Memory B cell (primary cell): ENCODE measurements around the gene RSRC1.

Experiments used
- ATAC-seq: fragments of 150-1000 bp; cut with Tn5 transposase; 2 replicates; pipeline ENCODE4 v1.10.0; 2021; ENCODE audit warnings: low read depth, mild to moderate bottlenecking, moderate library complexity
- DNase-seq, 2 donors: peaks; one replicate each; pipeline ENCODE4 v3.0.0; 2022; ENCODE audit warnings: low spot score in 2 of 2
- H3K27ac Mint-ChIP-seq: one replicate; pipeline ENCODE4 v1.8.0; 2022; ENCODE audit warnings: mild to moderate bottlenecking, moderate library complexity, mixed read lengths
- H3K27me3 Mint-ChIP-seq: one replicate; pipeline ENCODE4 v1.8.0; 2022; ENCODE audit warnings: mixed read lengths
- H3K36me3 Mint-ChIP-seq: one replicate; pipeline ENCODE4 v1.8.0; 2022; ENCODE audit warnings: mild to moderate bottlenecking, mixed read lengths
- H3K4me1 Mint-ChIP-seq: one replicate; pipeline ENCODE4 v1.8.0; 2022; ENCODE audit warnings: mixed read lengths
- H3K4me3 Mint-ChIP-seq: one replicate; pipeline ENCODE4 v1.8.0; 2022; ENCODE audit warnings: mild to moderate bottlenecking, moderate library complexity, mixed read lengths
- H3K9me3 Mint-ChIP-seq: one replicate; pipeline ENCODE4 v1.8.0; 2022; ENCODE audit warnings: mixed read lengths

Gene RSRC1

DNA sequence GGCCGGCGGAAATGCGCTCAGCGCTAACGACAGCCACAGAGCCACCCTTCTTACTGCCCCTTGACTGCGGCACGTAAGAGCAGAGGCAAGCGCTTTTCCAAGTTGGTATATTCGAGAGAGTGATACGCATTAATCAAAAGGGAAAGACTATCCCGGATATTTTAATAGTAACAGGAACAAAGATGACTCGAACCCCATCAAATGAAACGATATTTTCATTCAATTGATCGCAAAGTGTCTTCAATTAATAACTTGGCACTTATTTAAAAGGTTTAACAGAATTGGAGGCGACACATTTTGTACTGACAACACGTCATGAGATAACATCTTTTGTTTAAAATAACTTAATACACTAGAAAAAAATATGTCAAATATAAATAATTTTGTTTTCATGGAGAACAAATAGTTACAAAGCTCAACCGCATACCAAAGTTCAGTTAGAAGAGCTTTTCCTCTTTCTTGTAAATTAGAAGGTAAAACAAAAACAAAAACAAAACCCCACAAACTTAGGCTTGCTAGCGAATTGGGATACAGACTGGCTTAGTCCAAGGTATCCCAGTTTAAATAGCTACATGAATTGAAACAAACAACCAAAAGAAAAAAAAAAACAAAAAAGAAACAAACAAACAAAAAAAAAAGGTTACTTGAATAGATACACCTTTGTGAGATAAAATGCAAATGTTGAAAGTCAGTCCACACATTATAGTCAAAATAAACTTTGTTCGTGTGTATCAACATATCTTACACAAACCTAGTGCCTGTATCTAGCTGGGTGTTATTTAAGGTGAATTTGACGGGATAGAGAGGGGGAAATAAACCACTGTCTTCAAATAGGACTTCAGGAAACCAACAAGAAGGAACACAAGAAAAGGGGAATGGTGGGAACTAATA lies 13.8 kb upstream of the RSRC1 start:
- ATAC-seq (no peak), DNase-seq (no peak)
- Mint-ChIP-seq H3K36me3 (no peaks in the 10 kb centered on the region), H3K27me3 (peaks cover 15% of the 10 kb centered on the region), H3K4me3 (no peak overlapping the region), H3K9me3 (peaks cover 1% of the 10 kb centered on the region), H3K27ac (peak overlapping the region; percentile 74), H3K4me1 (peaks cover 12% of the 10 kb centered on the region)

DNA sequence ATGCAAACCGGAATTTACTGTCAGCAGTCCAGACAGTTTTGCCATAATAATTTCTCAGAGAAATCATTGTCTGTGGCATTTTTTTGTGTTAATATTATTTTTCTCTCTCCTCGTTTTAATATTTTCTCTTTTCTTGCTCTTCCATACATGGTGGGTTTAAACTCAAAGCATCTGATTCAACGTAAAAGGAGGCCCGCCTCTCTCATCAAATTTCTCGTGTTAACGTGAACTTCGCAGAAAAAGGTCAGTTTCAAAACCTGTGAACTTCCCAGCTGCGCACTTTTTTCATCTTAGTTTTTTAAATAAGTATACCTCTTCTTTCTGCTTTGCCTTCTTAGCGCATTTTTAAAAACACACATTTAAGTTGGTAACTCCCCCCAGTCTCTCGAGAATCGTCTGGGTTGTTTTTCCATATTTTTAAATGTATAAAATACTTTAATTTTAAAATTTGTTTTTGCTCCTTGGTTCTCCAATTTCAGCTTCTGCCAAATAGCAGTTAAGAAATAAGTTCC lies 12.8 kb upstream of the RSRC1 start:
- ATAC-seq, result peak; percentile 5
- Mint-ChIP-seq H3K4me3 (peak overlapping the region; percentile 94), H3K36me3 (no peaks in the 10 kb centered on the region), H3K27ac (peak overlapping the region; percentile 22), H3K27me3 (peaks cover 15% of the 10 kb centered on the region), H3K9me3 (peaks cover 1% of the 10 kb centered on the region), H3K4me1 (peaks cover 12% of the 10 kb centered on the region)
- no peak for DNase-seq

DNA sequence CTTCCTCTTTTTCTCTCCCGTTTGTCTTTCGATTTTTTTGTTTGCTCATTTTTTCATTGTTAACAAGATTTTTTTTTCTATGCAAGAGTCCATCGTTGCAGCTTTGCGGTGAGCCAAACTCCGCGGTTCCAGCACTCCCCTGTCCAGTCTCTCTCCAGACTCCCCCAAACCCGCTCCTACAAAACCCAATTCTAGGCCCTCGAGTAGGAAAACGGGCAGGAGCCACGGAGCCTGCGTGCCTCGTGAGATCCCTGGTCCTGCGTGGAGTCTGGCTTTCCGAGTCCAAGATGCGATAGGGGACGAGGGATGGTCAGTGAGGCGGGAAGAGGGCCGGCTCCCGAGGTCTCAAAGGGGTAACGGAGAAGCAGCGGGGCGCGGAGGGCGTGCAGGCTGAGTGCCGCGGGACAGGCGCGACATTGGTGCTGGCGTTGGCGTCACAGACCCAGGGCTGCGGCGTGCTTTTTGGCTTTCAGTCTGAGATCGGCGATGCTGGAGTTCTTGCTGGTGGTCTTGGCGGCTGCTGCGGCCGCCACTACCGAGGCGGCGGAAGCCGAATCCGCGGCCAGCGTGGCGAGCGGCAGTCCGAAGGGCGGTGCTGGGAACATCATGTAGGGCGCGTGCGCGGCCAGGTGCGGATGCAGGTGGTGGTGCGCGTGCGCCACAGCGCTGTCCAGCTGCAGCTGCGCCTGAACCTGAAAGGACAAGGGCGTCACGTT lies 12.1 kb upstream of the RSRC1 start:
- Mint-ChIP-seq H3K4me3 (peak overlapping the region; percentile 94), H3K9me3 (peaks cover 2% of the 10 kb centered on the region), H3K27ac (peak overlapping the region; percentile 22), H3K4me1 (peaks cover 12% of the 10 kb centered on the region), H3K27me3 (peaks cover 20% of the 10 kb centered on the region), H3K36me3 (peaks cover 3% of the 10 kb centered on the region)
- DNase-seq (peak; percentile 77 to 83), ATAC-seq (peak; percentile 94)

DNA sequence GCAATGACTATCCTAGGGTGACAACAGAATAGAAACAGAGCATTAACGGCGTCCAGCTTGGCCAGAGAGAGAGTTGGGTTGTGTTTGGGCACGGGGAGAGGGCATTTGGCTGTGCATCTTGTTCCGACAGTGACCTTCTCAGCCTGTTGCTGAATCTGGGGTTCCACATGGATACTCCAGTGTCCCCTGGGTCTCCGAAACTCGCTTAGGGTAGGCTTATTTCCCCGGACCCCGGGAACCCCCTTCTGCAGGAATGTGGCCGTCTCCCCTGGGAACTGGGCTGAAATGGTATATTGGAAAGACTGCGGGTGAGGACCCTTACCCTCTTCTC lies 11.6 kb upstream of the RSRC1 start:
- ATAC-seq (no peak), DNase-seq (no peak)
- Mint-ChIP-seq H3K9me3 (peaks cover 6% of the 10 kb centered on the region), H3K27me3 (peaks cover 24% of the 10 kb centered on the region), H3K36me3 (peaks cover 3% of the 10 kb centered on the region), H3K4me3 (peak overlapping the region; percentile 94), H3K4me1 (peaks cover 12% of the 10 kb centered on the region), H3K27ac (peak overlapping the region; percentile 22)

DNA sequence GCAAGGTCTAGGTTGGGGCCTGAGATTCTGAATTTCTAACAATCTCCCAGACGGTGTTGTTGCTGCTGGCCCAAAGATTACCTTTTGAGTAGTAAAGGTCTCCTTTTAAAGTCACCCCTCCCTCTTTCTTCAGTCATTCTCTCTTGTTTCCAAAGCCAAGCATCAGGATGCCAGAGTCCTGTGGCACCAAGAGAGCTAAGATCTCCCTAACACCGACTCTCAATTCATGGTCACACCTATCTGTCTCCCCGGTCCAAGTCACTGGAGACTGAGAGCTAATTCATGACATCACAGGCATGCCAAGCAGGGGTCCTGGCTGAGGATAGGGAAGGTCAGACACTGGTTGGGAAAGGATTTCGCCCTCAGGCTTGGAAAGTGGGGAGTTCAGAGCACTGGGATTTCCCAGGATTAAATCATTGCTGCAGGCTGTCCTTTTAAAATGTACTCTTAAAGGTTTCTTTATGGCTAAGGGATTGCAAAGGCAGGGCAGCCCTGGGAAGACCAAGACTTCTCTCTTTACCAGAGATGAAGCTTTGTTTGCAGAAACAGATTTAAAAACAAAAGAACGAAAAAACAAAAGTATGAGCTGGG lies 11.0 kb upstream of the RSRC1 start:
- peaks cover 28% of the 10 kb centered on the region for H3K27me3 Mint-ChIP-seq
- H3K4me1 Mint-ChIP-seq, result peaks cover 12% of the 10 kb centered on the region
- DNase-seq (no peak), ATAC-seq (no peak)
- H3K27ac Mint-ChIP-seq, result no peak overlapping the region
- H3K4me3 Mint-ChIP-seq, result no peak overlapping the region
- peaks cover 6% of the 10 kb centered on the region for H3K36me3 Mint-ChIP-seq
- peaks cover 6% of the 10 kb centered on the region for H3K9me3 Mint-ChIP-seq

DNA sequence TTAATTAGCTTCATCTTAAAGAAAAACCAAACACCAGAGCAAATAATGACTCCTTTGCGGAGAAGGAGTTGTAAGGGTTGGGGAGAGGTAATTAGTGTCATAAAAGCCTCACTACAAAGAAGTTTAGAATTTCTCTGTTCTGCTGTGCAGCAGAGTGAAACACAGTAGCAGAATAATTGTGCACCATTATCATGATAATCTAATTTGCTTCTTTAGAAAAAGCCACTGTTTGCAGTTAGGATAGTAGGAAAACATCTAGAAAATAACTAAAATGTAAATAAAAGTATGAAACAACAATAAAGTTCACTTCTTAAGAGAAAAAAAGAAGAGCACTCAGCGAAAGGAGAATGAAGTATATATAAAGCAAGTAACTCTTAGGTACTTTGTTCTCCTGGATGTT lies 9.2 kb upstream of the RSRC1 start:
- Mint-ChIP-seq H3K36me3 (peaks cover 6% of the 10 kb centered on the region), H3K4me1 (peaks cover 12% of the 10 kb centered on the region), H3K27me3 (peaks cover 26% of the 10 kb centered on the region), H3K9me3 (peaks cover 5% of the 10 kb centered on the region), H3K27ac (no peak overlapping the region), H3K4me3 (no peak overlapping the region)
- DNase-seq, result no peak
- no peak for ATAC-seq

DNA sequence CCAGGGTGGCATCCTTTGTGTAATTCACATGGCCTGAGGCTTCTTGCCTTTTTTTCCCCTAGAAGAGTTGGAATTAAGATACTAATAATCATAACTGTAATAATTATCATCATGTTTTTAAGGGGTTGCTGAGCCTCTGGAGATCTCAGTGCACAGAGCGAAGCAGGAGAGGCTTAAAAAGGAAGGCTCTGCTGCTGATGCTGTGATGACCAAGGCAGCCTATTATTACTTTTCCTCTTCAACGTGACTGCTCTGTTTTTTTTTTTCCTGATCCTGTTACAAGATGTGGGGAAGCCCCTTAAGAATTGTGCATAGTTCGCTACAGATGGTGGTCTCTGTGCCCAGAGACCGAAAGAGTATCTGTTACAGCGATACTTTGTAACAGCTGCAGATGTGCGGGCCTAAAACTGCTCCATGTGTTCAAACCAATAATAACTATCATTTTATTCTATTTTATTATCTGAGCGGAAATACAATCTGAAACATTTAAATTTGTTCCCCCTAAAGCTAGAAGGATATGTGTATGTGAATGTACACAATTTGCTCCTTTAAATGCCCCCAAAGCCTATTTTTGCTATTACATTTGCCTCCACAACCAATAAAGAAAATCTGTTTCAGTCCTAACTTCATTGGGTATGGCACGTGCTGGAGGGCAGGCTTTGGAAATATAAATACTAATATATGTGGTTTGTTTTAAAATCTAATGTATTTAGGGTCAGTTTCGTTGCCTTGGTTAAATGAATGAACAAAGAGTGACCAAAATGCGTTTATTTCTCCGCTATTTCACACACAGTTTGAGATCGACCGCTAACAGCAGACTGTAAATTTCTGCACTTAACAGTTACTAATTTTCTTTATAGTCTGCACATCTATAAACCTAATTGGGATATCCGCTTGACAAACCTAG lies 8.3 kb upstream of the RSRC1 start:
- Mint-ChIP-seq H3K27ac (no peak overlapping the region), H3K9me3 (peaks cover 10% of the 10 kb centered on the region), H3K36me3 (peaks cover 11% of the 10 kb centered on the region), H3K4me1 (peaks cover 17% of the 10 kb centered on the region), H3K4me3 (no peak overlapping the region), H3K27me3 (peaks cover 28% of the 10 kb centered on the region)
- ATAC-seq (no peak), DNase-seq (no peak)

DNA sequence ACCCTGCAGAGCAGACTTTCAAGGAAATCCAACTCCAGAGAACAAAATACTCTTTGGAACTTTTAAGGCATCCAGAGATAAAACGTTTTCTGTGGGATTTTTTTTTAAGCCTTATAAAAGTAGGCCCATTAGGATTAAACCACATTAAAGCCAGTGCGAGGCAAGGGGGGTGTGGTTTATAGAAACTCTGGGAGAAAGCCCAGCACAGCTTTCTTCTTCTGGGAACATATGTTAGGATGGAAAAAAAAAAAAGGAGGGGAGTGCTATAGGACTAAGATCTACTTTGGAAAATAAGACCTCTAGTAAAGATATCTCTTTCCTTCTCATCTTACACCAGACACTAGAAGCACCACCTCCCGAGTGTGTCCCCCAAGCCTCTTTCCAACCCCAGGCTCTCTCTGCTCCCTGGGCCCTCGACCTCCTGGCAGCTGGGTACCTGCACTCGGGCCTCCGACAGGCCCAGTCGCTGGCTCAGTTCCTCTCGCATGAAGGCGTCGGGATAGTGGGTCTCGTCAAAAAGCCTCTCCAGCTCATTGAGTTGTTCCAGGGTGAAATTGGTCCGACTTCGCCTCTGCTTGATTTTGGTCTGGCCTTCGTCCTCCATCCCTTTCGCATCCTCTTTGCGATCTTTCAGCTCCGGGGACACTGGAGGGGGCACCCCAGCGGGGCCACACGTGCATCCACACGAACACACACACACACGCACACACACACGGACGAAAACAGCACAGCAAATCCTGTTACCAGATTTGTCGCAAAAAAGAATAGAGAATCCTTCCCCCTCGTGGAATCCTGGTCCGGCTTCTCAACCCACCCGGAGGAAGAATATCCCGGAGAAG lies 7.4 kb upstream of the RSRC1 start:
- Mint-ChIP-seq H3K4me3 (no peak overlapping the region), H3K36me3 (peaks cover 11% of the 10 kb centered on the region), H3K9me3 (peaks cover 14% of the 10 kb centered on the region), H3K27me3 (peaks cover 32% of the 10 kb centered on the region), H3K4me1 (peaks cover 21% of the 10 kb centered on the region), H3K27ac (peak overlapping the region; percentile 83)
- no peak for DNase-seq
- no peak for ATAC-seq

DNA sequence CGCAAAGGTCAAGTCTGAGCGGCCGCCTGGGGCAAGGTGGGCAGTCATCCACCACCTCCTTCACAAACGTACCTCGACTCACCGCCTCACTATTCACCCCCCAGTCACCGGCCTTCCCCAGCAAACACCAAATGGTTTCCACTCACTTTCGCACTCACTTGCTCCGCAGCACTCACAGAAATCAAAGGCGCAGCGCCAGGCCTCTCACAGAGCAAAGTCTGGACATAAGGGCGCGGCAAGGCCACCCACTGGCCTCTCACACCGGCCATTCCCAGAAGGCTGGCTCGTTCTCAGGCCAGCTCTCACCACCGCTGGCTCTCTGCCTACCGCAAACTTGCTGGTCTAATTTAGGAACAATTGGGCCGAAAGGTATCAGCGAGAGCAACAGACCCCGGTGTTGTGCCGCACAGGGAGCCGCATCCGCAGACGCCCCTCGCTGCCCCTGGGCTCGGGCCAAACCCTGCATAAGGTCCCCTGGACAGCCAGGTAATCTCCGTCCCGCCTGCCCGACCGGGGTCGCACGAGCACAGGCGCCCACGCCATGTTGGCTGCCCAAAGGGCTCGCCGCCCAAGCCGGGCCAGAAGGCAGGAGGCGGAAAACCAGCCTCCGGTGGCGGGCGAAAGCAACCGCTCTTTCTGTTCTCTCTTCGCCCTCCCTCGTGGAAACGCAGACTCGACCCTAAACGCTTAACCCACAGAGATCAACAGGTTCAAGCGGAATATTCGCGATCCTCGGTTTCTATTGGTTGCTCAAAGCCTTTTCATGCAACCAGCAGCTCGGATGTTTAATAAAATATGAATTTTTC lies 6.6 kb upstream of the RSRC1 start:
- peaks cover 11% of the 10 kb centered on the region for H3K36me3 Mint-ChIP-seq
- peak overlapping the region; percentile 83 for H3K27ac Mint-ChIP-seq
- DNase-seq (peak in 1 of 2 donors; percentile 10), ATAC-seq (no peak)
- no peak overlapping the region for H3K4me3 Mint-ChIP-seq
- peaks cover 32% of the 10 kb centered on the region for H3K27me3 Mint-ChIP-seq
- peaks cover 14% of the 10 kb centered on the region for H3K9me3 Mint-ChIP-seq
- peaks cover 15% of the 10 kb centered on the region for H3K4me1 Mint-ChIP-seq

DNA sequence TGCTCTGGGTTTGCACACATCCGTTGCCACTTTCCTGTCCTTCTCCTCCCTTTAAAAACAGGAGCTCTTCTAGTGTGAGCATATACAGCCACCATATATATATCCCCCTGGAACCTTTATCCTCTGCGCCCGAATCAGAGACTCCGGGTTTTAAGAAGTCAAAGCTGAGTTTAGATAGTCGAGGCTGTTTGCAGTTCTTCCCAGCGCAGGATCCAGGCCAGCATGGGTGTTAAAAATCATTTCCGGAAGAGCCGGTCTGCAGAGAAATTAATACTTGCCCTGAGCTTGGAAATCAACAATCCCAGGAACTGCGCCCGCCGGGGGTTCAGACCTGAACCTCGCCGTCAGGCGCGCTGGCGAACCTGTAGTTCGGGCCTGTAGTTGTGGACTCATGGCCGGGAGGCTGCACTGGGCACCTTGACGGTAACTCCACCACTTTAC lies 6.0 kb upstream of the RSRC1 start:
- H3K4me3 Mint-ChIP-seq, result no peak overlapping the region
- peak overlapping the region; percentile 83 for H3K27ac Mint-ChIP-seq
- peaks cover 13% of the 10 kb centered on the region for H3K4me1 Mint-ChIP-seq
- DNase-seq (no peak), ATAC-seq (no peak)
- peaks cover 14% of the 10 kb centered on the region for H3K9me3 Mint-ChIP-seq
- peaks cover 32% of the 10 kb centered on the region for H3K27me3 Mint-ChIP-seq
- H3K36me3 Mint-ChIP-seq, result peaks cover 11% of the 10 kb centered on the region

DNA sequence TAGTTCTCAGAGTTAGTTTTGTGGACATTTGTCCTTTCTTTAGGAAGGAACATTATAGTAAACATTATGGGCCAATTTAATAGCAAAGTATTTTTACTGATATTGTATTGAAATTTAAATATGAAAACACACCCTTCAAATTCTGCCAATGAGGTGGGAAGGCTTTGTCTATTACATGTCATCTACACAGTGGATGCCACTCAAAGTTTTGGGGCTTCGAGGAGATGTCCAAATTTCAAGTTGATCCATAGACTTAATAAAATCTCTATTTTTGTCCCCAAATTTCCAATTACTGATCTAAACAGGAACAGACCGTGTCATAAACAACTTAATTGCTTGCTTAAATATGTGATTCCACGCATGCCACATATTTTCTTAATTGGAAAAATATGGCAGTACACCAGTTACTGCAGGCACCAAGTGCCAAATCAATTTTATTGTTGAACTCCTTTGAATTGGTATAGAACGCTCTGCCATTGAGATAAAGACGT lies 5.4 kb upstream of the RSRC1 start:
- peaks cover 11% of the 10 kb centered on the region for H3K36me3 Mint-ChIP-seq
- H3K4me3 Mint-ChIP-seq, result no peak overlapping the region
- H3K9me3 Mint-ChIP-seq, result peaks cover 14% of the 10 kb centered on the region
- H3K4me1 Mint-ChIP-seq, result peaks cover 14% of the 10 kb centered on the region
- H3K27me3 Mint-ChIP-seq, result peaks cover 32% of the 10 kb centered on the region
- no peak for DNase-seq
- ATAC-seq, result no peak
- peak overlapping the region; percentile 50 for H3K27ac Mint-ChIP-seq

DNA sequence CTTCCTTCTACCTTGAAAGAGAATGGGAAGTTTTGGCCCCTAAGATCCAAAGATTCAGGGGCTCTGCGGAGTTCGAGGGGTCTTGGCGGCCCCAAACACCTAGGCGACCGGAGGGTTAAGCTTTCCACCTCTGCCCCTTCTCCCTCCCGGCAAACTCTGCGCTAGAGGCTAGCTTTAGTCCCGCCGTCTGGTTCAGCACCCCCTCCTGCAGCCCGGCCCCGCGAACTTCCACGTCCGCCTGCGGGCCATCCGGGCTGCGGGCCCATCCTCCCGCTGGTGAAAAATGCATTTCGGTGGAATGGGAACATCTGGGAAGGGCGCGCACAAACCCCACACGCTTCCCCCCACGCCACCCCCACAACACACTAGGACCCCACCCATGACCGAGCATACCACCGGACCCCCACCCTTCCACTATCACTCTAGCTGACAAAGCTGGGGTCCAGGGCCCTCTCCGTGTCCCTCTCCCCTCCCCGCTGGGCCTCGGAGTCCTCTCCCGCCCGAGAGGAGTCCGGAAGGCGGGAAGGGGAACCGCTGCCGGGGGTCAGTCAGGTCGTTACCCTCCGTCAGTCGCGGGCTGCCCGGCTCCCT lies 4.7 kb upstream of the RSRC1 start:
- ATAC-seq, result no peak
- Mint-ChIP-seq H3K9me3 (peaks cover 18% of the 10 kb centered on the region), H3K27ac (peak overlapping the region; percentile 86), H3K27me3 (peaks cover 32% of the 10 kb centered on the region), H3K4me3 (no peak overlapping the region), H3K4me1 (peaks cover 19% of the 10 kb centered on the region), H3K36me3 (peaks cover 13% of the 10 kb centered on the region)
- DNase-seq, result no peak
